ENCODE data around the gene EVL. TPM values are rescaled to one million over a fixed set of nuclear protein-coding genes. Genes with fewer than 3 reads are reported as not detected.
A peak's percentile ranks its signal among the peaks of the same experiment; 100 is the strongest.

The EVL gene
- total and polyA plus RNA-seq, 10 of the 15 experiments (the other 5 are each of a cell fraction or from before 2014, with no cell fraction given): 11.9 to 341 (median 89.8) TPM

DNA sequence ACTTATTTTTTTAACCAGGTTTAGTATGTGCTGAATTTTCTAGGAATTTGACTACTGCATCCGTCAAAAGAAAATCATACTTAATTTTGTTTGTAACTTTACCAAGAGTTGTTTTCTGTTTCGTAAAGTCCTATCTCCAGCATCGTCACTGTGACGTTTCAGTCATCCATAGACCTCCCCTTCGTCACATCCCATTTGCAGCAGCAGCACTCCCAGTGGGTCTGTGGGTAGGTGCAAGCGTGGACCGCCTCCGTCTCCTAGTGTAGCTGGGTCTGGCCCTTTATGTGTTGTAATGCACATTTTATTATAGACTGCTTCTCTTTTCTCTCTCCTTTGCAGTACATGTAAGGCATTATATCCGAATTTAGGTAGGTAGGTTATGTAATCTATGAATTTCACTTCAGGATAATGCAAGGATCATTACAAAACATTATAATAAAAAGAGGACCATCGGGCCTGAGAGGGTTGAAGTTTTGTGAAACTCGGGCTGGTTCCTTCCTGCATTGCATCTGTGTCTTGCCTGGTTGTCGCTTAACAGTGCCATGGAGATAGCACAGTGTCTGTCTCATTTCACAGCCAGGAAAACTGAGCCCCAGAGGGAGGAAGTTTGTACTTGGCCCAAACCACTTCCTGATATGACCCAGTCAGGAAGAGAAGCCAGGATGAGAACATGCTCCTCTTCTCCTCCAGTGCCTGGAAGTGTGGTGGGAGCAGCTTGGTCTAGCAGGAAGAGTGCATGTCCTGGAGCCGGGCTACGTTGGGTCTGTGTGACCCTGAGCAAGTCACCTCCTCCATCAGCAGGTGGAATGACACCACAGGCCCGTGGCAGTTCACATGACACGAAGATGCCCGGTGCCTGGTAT, 41.3 kb downstream of the EVL start:
- Histone ChIP-seq H3K27ac (ENCODE audit: control insufficient read depth, insufficient read depth) (no peak overlapping the region), H4K20me1 (ENCODE audit: control insufficient read depth, insufficient read depth) (no peaks in the 10 kb centered on the region), H3K9ac (ENCODE audit: control insufficient read depth, insufficient read depth, low read length) (no peak overlapping the region), H3K4me1 (ENCODE audit: control insufficient read depth, insufficient read depth, low read length) (peaks cover 9% of the 10 kb centered on the region), H3K9me3 (replicated peaks; ENCODE audit: control insufficient read depth, insufficient read depth, low read length) (no peaks in the 10 kb centered on the region), H3K27me3 (replicated peaks in 1 of 2; ENCODE audit: control insufficient read depth in 2 of 2, insufficient read depth in 2 of 2, low read length in 1 of 2) (no peaks in the 10 kb centered on the region), H2AFZ (ENCODE audit: control insufficient read depth, low read depth, low read length) (no peak overlapping the region), H3K4me2 (ENCODE audit: control insufficient read depth, insufficient read depth) (no peak overlapping the region), H3K4me3 (no peak overlapping the region), H3K36me3 (ENCODE audit: control insufficient read depth in 2 of 2, insufficient read depth in 2 of 2, low read length in 1 of 2) (peaks cover 31 to 53% of the 10 kb centered on the region in 2 experiments), H3K79me2 (ENCODE audit: control insufficient read depth, insufficient read depth, low read length) (peaks cover 2% of the 10 kb centered on the region)
- DNase-seq (ENCODE audit: low read depth, low spot score): no peak
- RAD21 ChIA-PET (ENCODE audit: unreplicated experiment): no interaction called here
- WGBS (ENCODE audit: insufficient coverage, insufficient replicate concordance, low lambda C conversion rate, missing lambda C conversion rate): 81% methylated on average over 16 of the region's 17 CpGs
- POLR2A ChIA-PET: interaction anchor here (1.4 kb wide), 1 partner anchor 31 kb away, joined by 3 read pairs; no protein-coding TSS in a partner anchor
- intact Hi-C loops (cut with micrococcal nuclease; ENCODE audit: unreplicated experiment): loop anchor here (5.0 kb wide), 1 partner anchor 86 kb away; no protein-coding TSS in a partner anchor
- FAIRE-seq: no peak
- in situ Hi-C loops (cut with MboI): no loop called here
- CTCF ChIA-PET: interaction anchor here (1.4 to 6.8 kb wide), 3 partner anchors 32 to 35 kb away, joined by 4 to 130 read pairs (median 28); no protein-coding TSS in a partner anchor
- no peak for ATAC-seq
- SMC1A ChIA-PET (ENCODE audit: uncharacterized antibody, unreplicated experiment): interaction anchor here (0.9 to 4.4 kb wide), 5 partner anchors 13 to 124 kb away, joined by 3 to 36 read pairs (median 10); no protein-coding TSS in a partner anchor
- BruUV-seq (replicated peaks): TSS peak; percentile 1
- TF ChIP-seq JUND (IDR thresholded peaks at IDR 0.05; ENCODE audit: low read depth, low read length) (no peak), RB1 (IDR thresholded peaks at IDR 0.05; ENCODE audit: borderline replicate concordance) (no peak), CHD2 (IDR thresholded peaks at IDR 0.05; ENCODE audit: borderline replicate concordance, low read depth, low read length) (no peak), MEF2A (IDR thresholded peaks at IDR 0.05; ENCODE audit: insufficient read depth, low read depth, low read length) (no peak), BHLHE40 (IDR thresholded peaks at IDR 0.05; ENCODE audit: borderline replicate concordance in 1 of 2, low read depth in 2 of 2, low read length in 1 of 2) (no peak), ZBTB11 (CRISPR knock-in tag; IDR thresholded peaks at IDR 0.05) (no peak), RCOR1 (conservative IDR thresholded peaks at IDR 0.05; ENCODE audit: low read depth, low read length) (no peak), ATF2 (IDR thresholded peaks at IDR 0.05; ENCODE audit: low read length) (no peak), EGR1 (IDR thresholded peaks at IDR 0.05; ENCODE audit: borderline replicate concordance in 1 of 2, low read depth in 2 of 2, low read length in 2 of 2) (no peak), BRCA1 (IDR thresholded peaks at IDR 0.05; ENCODE audit: low read depth, low read length) (no peak), TCF12 (IDR thresholded peaks at IDR 0.05; ENCODE audit: low read depth, low read length) (no peak), CREB1 (IDR thresholded peaks at IDR 0.05; ENCODE audit: low read depth) (no peak), HSF1 (IDR thresholded peaks at IDR 0.05; ENCODE audit: low read depth, low read length) (no peak)
- TF ChIP-seq, protein P1, sequence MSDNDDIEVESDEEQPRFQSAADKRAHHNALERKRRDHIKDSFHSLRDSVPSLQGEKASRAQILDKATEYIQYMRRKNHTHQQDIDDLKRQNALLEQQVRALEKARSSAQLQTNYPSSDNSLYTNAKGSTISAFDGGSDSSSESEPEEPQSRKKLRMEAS (IDR thresholded peaks at IDR 0.05; ENCODE audit: low read depth, low read length): no peak
- TF ChIP-seq, protein P2, sequence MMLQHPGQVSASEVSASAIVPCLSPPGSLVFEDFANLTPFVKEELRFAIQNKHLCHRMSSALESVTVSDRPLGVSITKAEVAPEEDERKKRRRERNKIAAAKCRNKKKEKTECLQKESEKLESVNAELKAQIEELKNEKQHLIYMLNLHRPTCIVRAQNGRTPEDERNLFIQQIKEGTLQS (IDR thresholded peaks at IDR 0.05; ENCODE audit: borderline replicate concordance, extremely low read depth, low read depth, low read length): no peak

Measured in GM12878 (cell line).